GM23248 (cell line): Measurements from ENCODE around the gene DEFB126.
"Not testable (repeated sequence)": the region's sequence is repeated elsewhere in the genome, so short reads cannot be mapped to it uniquely, and the experiment has no call there.

Experiments
- EZH2 ChIP-seq: fragments of 200-600 bp; sonication (generic); IDR thresholded peaks from 2 replicates; pipeline ENCODE4 v1.6.1; 2018; ENCODE audit warnings: antibody characterized with exemption, mild to moderate bottlenecking; ENCODE audit not compliant: insufficient read depth, poor library complexity, severe bottlenecking
- EZH2phosphoT487 ChIP-seq: fragments of 200-600 bp; sonication (generic); IDR thresholded peaks from 2 replicates; pipeline ENCODE4 v1.6.1; 2018; ENCODE audit warnings: antibody characterized with exemption, moderate library complexity, mild to moderate bottlenecking, low read depth; ENCODE audit not compliant: insufficient read depth

GRCh38 chr20:97691-98090, 44.7 kb upstream of the DEFB126 start:
- not testable (repeated sequence) for TF ChIP-seq EZH2, EZH2phosphoT487
